NCI-H2081 (cell line): ENCODE results near the gene SCYGR6.

Source experiments
- DNase-seq, 2 experiments: peaks; one replicate each; lab custom pipeline; 2025; lab: John Stamatoyannopoulos, UW

SCYGR6 gene

DNA sequence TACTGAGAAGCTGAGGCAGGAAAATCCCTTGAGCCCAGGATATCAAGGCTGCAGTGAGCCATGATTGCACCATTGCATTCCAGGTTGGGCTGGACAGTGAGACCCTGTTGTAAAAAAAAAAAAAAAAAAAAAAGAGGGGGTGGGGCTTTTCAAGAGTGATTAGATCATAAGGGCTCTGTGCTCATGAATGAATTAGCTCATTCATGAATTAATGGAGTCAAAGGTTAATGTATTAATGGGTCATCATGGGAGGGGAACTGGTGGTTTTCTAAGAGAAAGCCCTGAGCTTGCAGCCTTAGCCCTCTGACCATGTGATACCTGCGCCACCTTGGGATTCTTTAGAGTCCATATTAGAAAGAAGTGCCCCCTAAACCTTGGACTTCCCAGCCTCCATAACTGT lies 11.3 kb downstream of the SCYGR6 start:
- DNase-seq = no peak

- no peak for DNase-seq
Observed at GRCh38 chr2:227710986-227711385, 13.6 kb downstream of the SCYGR6 start.

DNA sequence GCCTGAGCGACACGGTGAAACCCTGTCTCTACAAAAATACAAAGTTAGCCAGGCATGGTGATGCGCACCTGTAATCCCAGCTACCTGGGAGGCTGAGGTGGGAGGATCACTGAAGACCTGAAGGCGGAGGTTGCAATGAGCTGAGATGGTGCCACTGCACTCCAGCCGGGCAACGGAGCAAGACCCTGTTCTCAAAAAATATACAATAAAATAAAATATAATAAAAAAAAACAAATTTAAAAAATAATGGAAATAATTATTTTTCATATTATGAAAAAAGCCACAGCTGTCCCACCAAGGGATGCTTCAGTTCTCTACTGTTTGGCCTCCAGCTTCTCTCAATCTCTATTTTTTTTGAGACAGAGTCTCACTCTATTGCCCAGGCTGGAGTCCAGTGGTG lies 17.2 kb downstream of the SCYGR6 start:
- no peak for DNase-seq

GRCh38 chr2:227706859-227707258 lies 17.7 kb downstream of the SCYGR6 start:
- no peak for DNase-seq

- no peak for DNase-seq
Observed at GRCh38 chr2:227703961-227704360, 20.6 kb downstream of the SCYGR6 start.

DNA sequence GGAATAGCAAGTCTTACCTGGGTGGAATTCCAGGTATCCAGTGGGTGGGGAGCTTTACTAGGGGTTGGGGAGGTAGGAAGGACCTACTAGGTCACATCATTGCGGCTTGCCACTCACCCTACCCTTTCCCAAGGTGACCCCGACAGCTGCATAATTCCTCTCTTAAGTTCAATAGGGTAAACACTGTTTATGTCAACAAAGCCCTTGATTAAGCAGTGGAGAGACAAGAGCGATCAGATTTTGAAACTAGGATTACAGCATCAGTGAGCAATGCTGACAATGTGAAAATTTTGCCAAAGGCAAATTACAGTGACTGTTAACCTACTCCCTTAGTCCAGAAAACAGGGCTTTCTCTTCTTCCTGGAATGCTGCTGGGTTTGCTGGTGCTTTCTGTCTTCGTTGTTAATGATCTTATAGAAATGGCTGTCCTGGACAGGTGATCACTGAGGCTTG lies 21.3 kb downstream of the SCYGR6 start:
- no peak for DNase-seq

DNA sequence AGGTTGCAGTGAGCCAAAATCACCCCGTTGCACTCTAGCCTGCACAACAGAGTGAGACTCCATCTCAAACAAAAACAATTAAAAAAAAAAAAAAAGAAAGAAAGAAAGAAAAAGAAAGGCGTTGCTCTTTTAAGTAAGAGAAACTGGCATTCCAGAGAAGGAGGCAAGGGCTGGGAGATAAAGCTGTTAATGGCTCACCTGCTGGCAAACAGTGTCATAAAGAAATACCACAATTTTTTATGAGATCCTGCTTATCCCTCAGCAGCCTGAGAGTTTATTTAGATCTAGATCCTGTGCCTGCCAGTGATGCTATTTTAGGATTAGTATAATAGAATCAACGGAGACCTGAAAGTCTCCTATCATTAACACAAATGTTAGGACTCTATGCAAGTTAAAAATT lies 23.0 kb downstream of the SCYGR6 start:
- no peak for DNase-seq

- no peak for DNase-seq
Observed at GRCh38 chr2:227696990-227697679, 27.4 kb downstream of the SCYGR6 start.

GRCh38 chr2:227687189-227687588 lies 37.4 kb downstream of the SCYGR6 start:
- no peak for DNase-seq

- no peak for DNase-seq
Observed at GRCh38 chr2:227684258-227684657, 40.3 kb downstream of the SCYGR6 start.

GRCh38 chr2:227677928-227678327 lies 46.6 kb downstream of the SCYGR6 start:
- no peak for DNase-seq

DNA sequence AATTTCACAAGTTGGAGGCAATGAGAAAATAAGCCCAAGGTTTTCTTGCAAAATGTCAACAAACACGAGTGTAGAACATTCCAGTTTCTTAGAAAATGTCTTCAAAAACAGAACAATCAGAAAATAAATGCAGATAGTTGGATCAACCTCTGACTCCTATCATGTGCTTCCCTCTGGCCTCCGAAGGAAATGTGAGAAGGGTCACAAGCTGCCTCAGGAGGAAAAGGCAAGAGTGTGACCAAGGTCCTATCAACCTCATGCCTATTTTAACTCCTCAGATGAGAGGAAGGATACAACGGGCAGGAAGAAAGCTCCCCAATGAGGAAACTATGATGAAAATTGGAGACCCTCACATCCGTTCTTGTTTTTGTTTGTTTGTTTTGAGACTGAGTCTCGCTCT lies 50.1 kb downstream of the SCYGR6 start:
- no peak for DNase-seq
